ENCODE results near the gene TXNDC8. TPM values are rescaled to one million over a fixed set of nuclear protein-coding genes. Genes with fewer than 3 reads are reported as not detected.

TXNDC8 gene
- polyA plus RNA-seq, 3 donors = not detected

DNA sequence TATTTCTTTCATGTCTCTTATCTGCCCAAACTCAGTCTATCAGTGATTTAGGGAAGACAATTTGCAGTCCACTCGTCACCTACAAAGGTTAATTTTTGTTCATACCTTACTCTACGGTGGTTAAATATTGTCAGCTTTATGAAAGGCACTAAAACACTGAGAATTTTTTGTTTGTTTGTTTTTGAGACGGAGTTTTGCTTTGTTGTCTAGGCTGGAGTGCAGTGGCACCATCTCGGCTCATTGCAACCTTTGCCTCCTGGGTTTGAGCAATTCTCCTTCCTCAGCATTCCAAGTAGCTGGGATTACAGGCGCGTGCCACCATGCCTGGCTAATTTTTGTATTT, 55.0 kb downstream of the TXNDC8 start:
- no peak overlapping the region for H2AFZ ChIP-seq (ENCODE audit: insufficient read depth, low read depth, low read length, poor library complexity, severe bottlenecking)
- H3K36me3 ChIP-seq (replicated peaks in 1 of 2; ENCODE audit: control insufficient read depth in 1 of 2, insufficient read depth in 2 of 2, low read length in 2 of 2) = no peaks in the 10 kb centered on the region
- Mint-ChIP-seq H3K4me1 (peaks cover 21% of the 10 kb centered on the region), H3K9me3 (peaks cover 0 to 1% (median 0%) of the 10 kb centered on the region in 7 donors), H3K36me3 (no peaks in the 10 kb centered on the region), H3K4me3 (peak overlapping the region in 1 of 2 donors; percentile 73), H3K27me3 (ENCODE audit: low read depth in 3 of 3) (peaks cover 1 to 4% (median 2%) of the 10 kb centered on the region in 3 donors), H3K27ac (no peak overlapping the region)
- no peak overlapping the region for H3K9ac ChIP-seq (ENCODE audit: insufficient read depth, low read length, poor library complexity, severe bottlenecking)
- H3K9me3 ChIP-seq (replicated peaks in 1 of 2; ENCODE audit: control insufficient read depth in 1 of 2, insufficient read depth in 1 of 2, low read length in 2 of 2) = no peaks in the 10 kb centered on the region
- H3K4me1 ChIP-seq (ENCODE audit: control insufficient read depth in 1 of 2, insufficient read depth in 2 of 2, low read length in 2 of 2) = peaks cover 13 to 16% of the 10 kb centered on the region in 2 donors
- H3K4me3 ChIP-seq (replicated peaks in 1 of 3; ENCODE audit: low read depth in 2 of 3, low read length in 3 of 3) = no peak overlapping the region
- no peaks in the 10 kb centered on the region for H3K79me2 ChIP-seq (ENCODE audit: insufficient read depth, low read length)
- no peaks in the 10 kb centered on the region for H3K27me3 ChIP-seq (ENCODE audit: control insufficient read depth in 2 of 2, insufficient read depth in 2 of 2, low read length in 2 of 2)
- WGBS (ENCODE audit: insufficient coverage) = 40% methylated on average over 1 of the region's 6 CpGs
- TF ChIP-seq CTCF (IDR thresholded peaks at IDR 0.05) = no peak
- intact Hi-C loops (cut with micrococcal nuclease) = no loop called here
- no peak for DNase-seq
- no peak overlapping the region for H3K27ac ChIP-seq (ENCODE audit: low read depth in 1 of 2, low read length in 2 of 2)
- H4K20me1 ChIP-seq (ENCODE audit: insufficient read depth, low read length) = no peaks in the 10 kb centered on the region
- H3K4me2 ChIP-seq (replicated peaks; ENCODE audit: extremely low read depth, low read length, poor library complexity, severe bottlenecking) = no peak overlapping the region

DNA sequence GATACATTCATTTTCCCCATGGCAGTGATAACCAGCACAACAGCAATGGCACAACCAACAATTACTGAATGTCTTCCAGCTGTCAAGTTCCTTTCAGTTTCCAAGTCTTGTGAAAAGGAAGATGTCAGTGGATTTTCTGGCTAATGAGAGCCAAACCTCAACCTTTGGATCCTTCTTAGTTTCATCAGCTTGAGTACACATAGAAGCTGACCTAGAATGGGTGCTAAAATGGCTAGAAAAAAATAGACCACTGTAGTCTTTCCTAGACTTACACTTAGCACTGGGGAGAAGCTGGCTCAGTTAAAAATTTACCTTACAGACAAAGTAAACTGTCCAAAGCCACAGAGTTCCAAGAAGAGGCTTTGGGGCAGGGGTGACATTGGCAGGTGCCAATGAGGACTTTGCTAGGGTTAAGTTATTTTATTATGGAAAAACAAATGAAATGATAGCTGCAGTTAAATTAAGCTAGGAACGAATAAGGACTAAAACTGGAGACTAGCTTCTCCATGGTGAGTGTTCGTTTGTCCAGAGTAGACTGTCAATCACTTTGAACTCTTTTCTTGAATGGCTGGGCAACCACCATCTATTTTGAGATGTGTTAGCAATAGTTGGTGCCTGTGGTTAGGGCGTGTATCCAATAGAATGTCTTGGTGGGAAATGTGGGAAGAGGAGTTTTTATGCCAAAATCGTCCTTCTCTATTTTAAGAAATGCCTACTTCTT, 55.5 kb downstream of the TXNDC8 start:
- Mint-ChIP-seq H3K4me1 (peaks cover 21% of the 10 kb centered on the region), H3K27ac (no peak overlapping the region), H3K36me3 (no peaks in the 10 kb centered on the region), H3K9me3 (no peaks in the 10 kb centered on the region), H3K27me3 (ENCODE audit: low read depth in 3 of 3) (peaks cover 1 to 4% (median 2%) of the 10 kb centered on the region in 3 donors), H3K4me3 (peak overlapping the region in 1 of 2 donors; percentile 73)
- no peak for TF ChIP-seq CTCF (IDR thresholded peaks at IDR 0.05)
- Histone ChIP-seq H3K79me2 (ENCODE audit: insufficient read depth, low read length) (no peaks in the 10 kb centered on the region), H3K27ac (ENCODE audit: low read depth in 1 of 2, low read length in 2 of 2) (no peak overlapping the region), H3K4me3 (replicated peaks in 1 of 3; ENCODE audit: low read depth in 2 of 3, low read length in 3 of 3) (no peak overlapping the region), H2AFZ (ENCODE audit: insufficient read depth, low read depth, low read length, poor library complexity, severe bottlenecking) (no peak overlapping the region), H3K4me1 (ENCODE audit: control insufficient read depth in 1 of 2, insufficient read depth in 2 of 2, low read length in 2 of 2) (peaks cover 13 to 16% of the 10 kb centered on the region in 2 donors), H3K36me3 (replicated peaks in 1 of 2; ENCODE audit: control insufficient read depth in 1 of 2, insufficient read depth in 2 of 2, low read length in 2 of 2) (no peaks in the 10 kb centered on the region), H3K9me3 (replicated peaks in 1 of 2; ENCODE audit: control insufficient read depth in 1 of 2, insufficient read depth in 1 of 2, low read length in 2 of 2) (no peaks in the 10 kb centered on the region), H4K20me1 (ENCODE audit: insufficient read depth, low read length) (no peaks in the 10 kb centered on the region), H3K4me2 (replicated peaks; ENCODE audit: extremely low read depth, low read length, poor library complexity, severe bottlenecking) (no peak overlapping the region), H3K9ac (ENCODE audit: insufficient read depth, low read length, poor library complexity, severe bottlenecking) (no peak overlapping the region), H3K27me3 (ENCODE audit: control insufficient read depth in 2 of 2, insufficient read depth in 2 of 2, low read length in 2 of 2) (no peaks in the 10 kb centered on the region)
- intact Hi-C loops (cut with micrococcal nuclease) = no loop called here
- DNase-seq = no peak
- WGBS (ENCODE audit: insufficient coverage) = 0% methylated on average over 2 of the region's 4 CpGs

Data from CD14-positive monocyte (primary cell).